ENCODE results near the gene LPAR1. TPM values are rescaled to one million over a fixed set of nuclear protein-coding genes. Genes with fewer than 3 reads are reported as not detected.

LPAR1 gene
- total and polyA plus RNA-seq, 11 donors, result 3.7 to 19.3 (median 6.9) TPM

GRCh38 chr9:110995420-110996340 lies 42.6 kb downstream of the LPAR1 start:
- Histone ChIP-seq H3K4me1 (peaks cover 0 to 47% (median 0%) of the 10 kb centered on the region in 12 donors), H3K9me3 (no peaks in the 10 kb centered on the region), H3K27me3 (no peaks in the 10 kb centered on the region), H3K27ac (peak overlapping the region in 11 of 12 donors; percentile 6 to 56 (median 37)), H3K4me3 (no peak overlapping the region), H3K36me3 (no peaks in the 10 kb centered on the region)
- TF ChIP-seq CTCF (IDR thresholded peaks at IDR 0.05) (no peak), POLR2A (IDR thresholded peaks at IDR 0.05) (no peak)
- peak in 1 of 5 donors; percentile 20 for DNase-seq
- intact Hi-C loops (cut with DNase I), result loop anchor here in 1 of 10 donors (10.0 kb wide), 1 partner anchor 59 kb away; no protein-coding TSS in a partner anchor
- ATAC-seq, result peak; percentile 55 to 70 (median 62)
- 52 to 59% (median 58%) methylated on average over 6 of the region's 6 CpGs for WGBS, 4 donors

GRCh38 chr9:110994771-110995241 lies 43.5 kb downstream of the LPAR1 start:
- H3K27me3 ChIP-seq, result no peaks in the 10 kb centered on the region
- TF ChIP-seq CTCF (IDR thresholded peaks at IDR 0.05) (no peak), POLR2A (IDR thresholded peaks at IDR 0.05) (no peak)
- H3K9me3 ChIP-seq, result no peaks in the 10 kb centered on the region
- peaks cover 0 to 42% (median 0%) of the 10 kb centered on the region in 12 donors for H3K4me1 ChIP-seq
- H3K27ac ChIP-seq, result peak overlapping the region in 7 of 12 donors; percentile 3 to 56 (median 37)
- no peaks in the 10 kb centered on the region for H3K36me3 ChIP-seq
- intact Hi-C loops (cut with DNase I), result loop anchor here in 1 of 10 donors (10.0 kb wide), 1 partner anchor 60 kb away; no protein-coding TSS in a partner anchor
- DNase-seq (no peak), ATAC-seq (no peak)
- 56 to 69% (median 62%) methylated on average over 4 of the region's 4 CpGs for WGBS, 4 donors
- no peak overlapping the region for H3K4me3 ChIP-seq

DNA sequence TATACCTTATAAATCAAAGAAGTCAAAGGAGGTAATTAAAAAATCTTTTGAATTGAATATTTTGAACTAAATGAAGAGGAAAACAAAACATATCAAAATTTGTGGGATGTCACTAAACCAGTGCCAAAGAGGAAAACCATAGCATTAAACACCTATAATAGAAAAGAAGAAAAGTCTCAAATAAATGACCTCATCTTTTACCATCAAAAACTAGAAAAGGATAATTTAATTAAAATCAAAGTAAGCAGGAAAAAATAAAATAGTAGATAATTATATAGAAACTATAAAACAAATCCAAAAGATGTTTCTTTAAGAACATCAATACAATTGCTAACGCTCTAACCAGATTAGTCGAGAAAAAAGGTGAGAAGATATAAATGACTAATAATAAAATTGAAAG lies 47.8 kb downstream of the LPAR1 start:
- no peak for DNase-seq
- WGBS, 4 donors, result 92 to 97% (median 94%) methylated on average over 2 of the region's 2 CpGs
- peaks cover 0 to 25% (median 0%) of the 10 kb centered on the region in 12 donors for H3K4me1 ChIP-seq
- TF ChIP-seq CTCF (IDR thresholded peaks at IDR 0.05), result no peak
- TF ChIP-seq POLR2A (IDR thresholded peaks at IDR 0.05), result no peak
- no peaks in the 10 kb centered on the region for H3K27me3 ChIP-seq
- peaks cover 0 to 15% (median 0%) of the 10 kb centered on the region in 12 donors for H3K9me3 ChIP-seq
- H3K36me3 ChIP-seq, result no peaks in the 10 kb centered on the region
- intact Hi-C loops (cut with DNase I), result loop anchor here in 1 of 10 donors (10.0 kb wide), 1 partner anchor 64 kb away; no protein-coding TSS in a partner anchor
- no peak overlapping the region for H3K4me3 ChIP-seq
- H3K27ac ChIP-seq, result no peak overlapping the region
- ATAC-seq, result no peak

DNA sequence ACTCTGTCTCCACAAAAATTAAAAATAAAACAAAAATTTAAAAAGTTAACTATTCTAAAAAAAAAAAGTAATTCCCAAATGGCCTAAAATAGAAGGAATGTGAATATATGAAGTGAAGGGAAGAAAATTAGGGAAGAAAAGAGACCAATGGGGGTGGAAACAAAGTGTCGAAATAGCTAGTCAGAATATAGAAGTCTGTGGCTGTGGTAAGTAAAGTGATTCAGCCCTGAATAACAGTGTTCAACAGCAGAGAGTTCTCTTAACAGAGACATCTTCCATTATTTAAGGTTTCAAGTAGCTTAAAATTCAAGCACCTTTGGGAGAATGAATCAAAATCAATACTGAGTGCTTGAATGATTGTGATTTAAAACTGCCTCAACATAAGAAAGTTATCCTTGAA lies 51.7 kb downstream of the LPAR1 start:
- Histone ChIP-seq H3K27ac (no peak overlapping the region), H3K9me3 (peaks cover 0 to 15% (median 0%) of the 10 kb centered on the region in 12 donors), H3K4me3 (no peak overlapping the region), H3K4me1 (peaks cover 0 to 9% (median 0%) of the 10 kb centered on the region in 12 donors), H3K27me3 (no peaks in the 10 kb centered on the region), H3K36me3 (no peaks in the 10 kb centered on the region)
- WGBS, 4 donors, result 87 to 93% (median 91%) methylated on average over 1 of the region's 1 CpG
- no peak for DNase-seq
- no peak for ATAC-seq
- TF ChIP-seq POLR2A (IDR thresholded peaks at IDR 0.05), result no peak
- no peak for TF ChIP-seq CTCF (IDR thresholded peaks at IDR 0.05)
- intact Hi-C loops (cut with DNase I), result no loop called here

All from heart left ventricle (tissue), 16 donors.